Neutrophil (primary cell): ENCODE measurements around the gene DAB1.

Experiments
- H3K27ac ChIP-seq: fragments of 200-600 bp; sonication (generic); 2 replicates; pipeline ENCODE4 v1.5.1; 2016; ENCODE audit warnings: mild to moderate bottlenecking, moderate library complexity
- H3K27me3 ChIP-seq: fragments of 200-600 bp; sonication (generic); 2 replicates; pipeline ENCODE4 v1.6.0; 2016; ENCODE audit warnings: mild to moderate bottlenecking
- H3K36me3 ChIP-seq: fragments of 200-600 bp; sonication (generic); 2 replicates; pipeline ENCODE4 v1.5.1; 2017
- H3K4me1 ChIP-seq, 2 experiments: fragments of 200-600 bp in 1 of 2; sonication (generic) in 1 of 2; 1 replicate in 1 of 2; 2 replicates in 1 of 2; pipeline versions ENCODE4 v1.5.1 to v1.6.1; 2013 to 2016; ENCODE audit warnings: low read depth in 1 of 2, low read length in 1 of 2, mild to moderate bottlenecking in 1 of 2, moderate library complexity in 1 of 2; ENCODE audit not compliant: control insufficient read depth in 1 of 2, insufficient read depth in 1 of 2
- H3K4me3 ChIP-seq, 2 experiments: fragments of 200-600 bp in 1 of 2; sonication (generic) in 1 of 2; 1 replicate in 1 of 2; 2 replicates in 1 of 2; pipeline ENCODE4 v1.5.1; 2013 to 2016; ENCODE audit warnings: low read depth in 1 of 2, low read length in 1 of 2, mild to moderate bottlenecking in 1 of 2, moderate library complexity in 1 of 2
- H3K9me3 ChIP-seq: fragments of 200-600 bp; sonication (generic); 2 replicates; pipeline ENCODE4 v1.5.1; 2016
- CTCF ChIP-seq: fragments of 200-600 bp; sonication (generic); IDR thresholded peaks from 2 replicates; pipeline ENCODE4 v1.5.1; 2016; ENCODE audit warnings: antibody characterized with exemption

The DAB1 gene

GRCh38 chr1:57423656-57424211, at the start of gene DAB1:
Gene DAB1 (minus strand): TSS chr1:57424060. CDS start chr1:57291030, 133,030 bp downstream.
- H3K27me3 ChIP-seq = peaks cover 77% of the 10 kb centered on the region
- no peak for TF ChIP-seq CTCF
- no peak within 1 kb of the TSS for H3K27ac ChIP-seq
- no peaks in the 10 kb centered on the region for H3K36me3 ChIP-seq
- H3K4me3 ChIP-seq = no peak within 1 kb of the TSS
- no peaks in the 10 kb centered on the region for H3K4me1 ChIP-seq
- no peaks in the 10 kb centered on the region for H3K9me3 ChIP-seq

DNA sequence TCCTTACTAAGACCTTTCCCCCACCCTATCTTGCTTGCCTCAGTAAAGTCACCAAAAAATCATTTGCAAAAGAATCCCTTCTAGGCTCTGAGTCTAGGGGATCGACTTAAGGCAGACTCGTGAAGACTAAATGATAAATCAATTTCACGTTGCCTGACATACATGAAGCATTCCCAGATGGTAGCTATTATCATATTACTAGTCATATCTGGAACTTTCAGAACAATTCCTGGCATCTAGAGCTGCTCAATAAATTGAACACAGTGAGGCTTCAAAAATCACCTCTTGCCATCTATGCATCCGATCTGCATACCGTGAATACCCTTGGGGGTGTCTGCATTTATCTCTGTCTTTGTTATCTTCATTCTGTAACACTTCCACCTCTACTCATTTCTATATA, 49.6 kb upstream of the DAB1 start:
- TF ChIP-seq CTCF = no peak
- Histone ChIP-seq H3K27ac (no peak overlapping the region), H3K36me3 (no peaks in the 10 kb centered on the region), H3K9me3 (no peaks in the 10 kb centered on the region), H3K4me1 (no peaks in the 10 kb centered on the region), H3K4me3 (no peak overlapping the region), H3K27me3 (no peaks in the 10 kb centered on the region)

- Histone ChIP-seq H3K27me3 (no peaks in the 10 kb centered on the region), H3K4me1 (no peaks in the 10 kb centered on the region), H3K36me3 (no peaks in the 10 kb centered on the region), H3K27ac (no peak overlapping the region), H3K4me3 (no peak overlapping the region), H3K9me3 (no peaks in the 10 kb centered on the region)
- TF ChIP-seq CTCF = no peak
Observed at GRCh38 chr1:57471995-57472394, 48.1 kb upstream of the DAB1 start.

DNA sequence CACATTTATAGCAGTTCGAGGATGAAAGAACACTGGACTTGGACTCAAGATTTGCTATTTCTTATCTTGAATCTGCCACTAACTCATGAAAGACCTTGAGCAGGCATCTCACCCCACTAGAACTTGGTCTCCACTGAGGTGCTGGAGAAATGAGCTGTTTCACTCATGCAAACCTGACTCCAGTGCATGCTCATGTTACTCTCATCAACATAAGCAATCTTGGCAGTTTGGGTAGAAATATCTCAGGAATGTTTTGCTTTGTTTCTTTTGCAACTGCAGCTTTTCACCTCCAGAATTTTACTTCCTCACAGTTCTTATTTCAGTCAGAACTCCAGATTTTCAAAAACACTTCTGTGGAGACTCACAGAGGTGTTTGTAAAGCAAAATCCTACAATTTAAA, 46.2 kb upstream of the DAB1 start:
- no peaks in the 10 kb centered on the region for H3K9me3 ChIP-seq
- H3K27me3 ChIP-seq = no peaks in the 10 kb centered on the region
- TF ChIP-seq CTCF = no peak
- H3K4me3 ChIP-seq = no peak overlapping the region
- H3K4me1 ChIP-seq = no peaks in the 10 kb centered on the region
- no peaks in the 10 kb centered on the region for H3K36me3 ChIP-seq
- no peak overlapping the region for H3K27ac ChIP-seq

DNA sequence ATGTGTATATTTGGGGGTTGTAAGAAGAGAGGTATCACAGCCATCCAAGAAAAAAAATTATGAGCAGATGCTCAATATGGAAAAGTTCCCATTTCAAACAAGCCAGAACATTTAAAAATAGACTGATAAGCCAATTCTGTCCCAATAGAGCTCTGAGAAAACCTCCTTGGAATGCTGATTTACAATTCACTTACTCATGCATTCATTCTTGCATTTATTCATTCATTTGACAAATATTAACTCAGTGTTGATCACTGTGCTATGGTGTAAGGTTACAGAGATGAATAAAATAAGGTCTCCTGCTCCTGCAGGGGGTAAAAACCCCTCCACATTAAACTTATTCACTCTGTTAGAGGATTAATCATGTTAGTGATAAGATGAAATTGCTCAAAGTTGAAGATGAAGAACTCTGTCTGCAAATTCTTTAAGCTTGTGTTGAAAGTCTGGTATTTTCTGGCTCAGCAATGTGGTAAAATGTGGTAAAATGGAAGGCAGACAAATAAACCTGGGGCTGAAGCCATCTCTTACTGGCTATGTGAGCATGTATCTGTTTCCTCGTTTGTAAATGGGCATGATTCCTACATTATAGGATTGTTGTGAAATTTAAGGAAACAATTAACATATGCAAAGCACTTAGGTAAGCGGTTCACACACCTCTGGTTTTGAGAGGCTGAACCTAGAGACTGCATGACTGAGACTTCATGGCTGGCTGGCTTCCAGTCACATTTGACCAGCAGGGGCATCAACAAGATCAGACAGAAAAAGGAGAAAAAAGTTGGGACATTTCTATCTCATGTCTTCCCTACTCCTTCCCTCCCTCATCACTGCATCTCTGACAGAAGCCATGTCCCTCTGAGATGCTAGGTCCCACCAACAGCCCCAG, 45.0 kb upstream of the DAB1 start:
- no peak for TF ChIP-seq CTCF
- H3K27ac ChIP-seq = no peak overlapping the region

More for the DNA sequence above, 45.0 kb upstream of the DAB1 start:
- Histone ChIP-seq H3K4me3 (no peak overlapping the region), H3K4me1 (no peaks in the 10 kb centered on the region), H3K36me3 (no peaks in the 10 kb centered on the region), H3K27me3 (no peaks in the 10 kb centered on the region), H3K9me3 (no peaks in the 10 kb centered on the region)
